RCC 7860 (cell line): ENCODE data around the gene MERTK.
A peak's percentile ranks its signal among the peaks of the same experiment; 100 is the strongest.
"Not testable (repeated sequence)": the region's sequence is repeated elsewhere in the genome, so short reads cannot be mapped to it uniquely, and the experiment has no call there.

Source experiments
- DNase-seq: peaks from one replicate; pipeline ENCODE4 v3.0.0-alpha.2; 2015; ENCODE audit warnings: low spot score
- FAIRE-seq: peaks from 2 replicates; lab custom pipeline; 2012; peaks lifted over from hg19 to GRCh38; lab: Jason Lieb, UNC

The MERTK gene

DNA sequence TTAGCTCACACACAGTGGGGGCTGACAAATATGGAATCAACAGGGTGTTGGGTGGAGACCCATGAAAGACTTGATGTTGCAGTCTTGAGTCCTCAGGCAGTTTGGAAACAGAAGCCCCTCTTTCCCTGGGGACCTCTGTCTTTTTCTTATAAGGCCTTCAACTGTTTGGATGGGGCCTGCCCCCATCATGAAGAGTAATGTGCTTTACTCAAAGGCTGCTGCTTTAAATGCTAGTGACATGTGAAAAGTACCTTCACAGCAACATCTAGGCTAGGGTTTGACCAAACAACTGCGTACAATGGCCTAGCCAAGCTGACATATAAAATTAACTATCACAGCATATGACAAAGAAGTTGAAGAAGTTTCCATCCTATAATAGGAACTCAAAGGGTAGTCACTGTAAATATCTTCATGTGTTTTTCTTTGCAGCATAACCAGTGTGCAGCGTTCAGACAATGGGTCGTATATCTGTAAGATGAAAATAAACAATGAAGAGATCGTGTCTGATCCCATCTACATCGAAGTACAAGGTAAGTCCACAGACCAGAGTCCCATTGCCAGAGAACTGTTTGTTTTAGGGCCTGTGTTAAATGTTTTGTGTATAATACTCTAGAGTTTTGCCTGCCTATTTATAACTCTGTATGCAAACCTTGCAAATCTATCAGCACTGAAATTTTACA lies 46.3 kb downstream of the MERTK start:
- FAIRE-seq (no peak), DNase-seq (no peak)

DNA sequence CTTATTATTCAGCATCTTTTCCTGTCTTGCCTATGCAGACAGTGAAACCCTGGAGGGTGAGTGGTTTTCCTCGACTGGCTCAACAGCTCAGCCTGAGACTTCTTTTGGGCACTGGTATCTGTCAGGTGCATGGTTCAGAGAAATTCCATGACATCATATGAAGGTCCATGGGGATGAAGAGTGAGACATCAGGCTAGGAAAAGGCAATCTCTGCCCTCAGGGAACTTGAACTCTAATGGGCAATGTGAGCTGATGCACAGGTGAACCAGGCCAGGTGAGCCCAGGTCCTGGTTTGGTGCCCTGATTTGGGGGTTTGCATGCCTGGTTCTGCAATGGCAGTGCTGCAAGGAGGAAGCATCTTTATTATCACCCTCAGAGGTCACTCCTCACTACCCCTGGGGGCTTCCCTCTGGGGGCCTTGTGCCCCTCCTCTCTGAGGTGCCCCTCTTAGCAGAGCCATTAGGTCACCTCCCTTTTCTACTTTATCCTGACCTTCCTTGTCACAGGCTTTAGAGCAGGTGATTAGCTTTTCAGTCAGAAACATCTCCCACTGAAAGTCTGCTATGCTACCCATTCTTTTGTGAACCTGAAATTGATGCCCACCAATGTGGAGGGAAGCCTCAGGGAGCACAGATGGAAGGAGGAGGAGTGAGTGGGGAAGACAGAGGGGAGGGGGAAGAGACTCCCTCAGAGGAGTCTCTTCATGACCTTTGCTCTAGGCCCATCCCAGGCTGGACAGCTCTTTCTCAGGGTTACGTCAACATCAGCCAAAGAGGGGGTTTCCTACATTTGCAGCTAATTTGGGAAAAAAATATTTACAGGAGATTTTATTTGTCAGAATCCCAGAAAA lies 47.3 kb downstream of the MERTK start:
- FAIRE-seq = no peak
- DNase-seq = no peak

DNA sequence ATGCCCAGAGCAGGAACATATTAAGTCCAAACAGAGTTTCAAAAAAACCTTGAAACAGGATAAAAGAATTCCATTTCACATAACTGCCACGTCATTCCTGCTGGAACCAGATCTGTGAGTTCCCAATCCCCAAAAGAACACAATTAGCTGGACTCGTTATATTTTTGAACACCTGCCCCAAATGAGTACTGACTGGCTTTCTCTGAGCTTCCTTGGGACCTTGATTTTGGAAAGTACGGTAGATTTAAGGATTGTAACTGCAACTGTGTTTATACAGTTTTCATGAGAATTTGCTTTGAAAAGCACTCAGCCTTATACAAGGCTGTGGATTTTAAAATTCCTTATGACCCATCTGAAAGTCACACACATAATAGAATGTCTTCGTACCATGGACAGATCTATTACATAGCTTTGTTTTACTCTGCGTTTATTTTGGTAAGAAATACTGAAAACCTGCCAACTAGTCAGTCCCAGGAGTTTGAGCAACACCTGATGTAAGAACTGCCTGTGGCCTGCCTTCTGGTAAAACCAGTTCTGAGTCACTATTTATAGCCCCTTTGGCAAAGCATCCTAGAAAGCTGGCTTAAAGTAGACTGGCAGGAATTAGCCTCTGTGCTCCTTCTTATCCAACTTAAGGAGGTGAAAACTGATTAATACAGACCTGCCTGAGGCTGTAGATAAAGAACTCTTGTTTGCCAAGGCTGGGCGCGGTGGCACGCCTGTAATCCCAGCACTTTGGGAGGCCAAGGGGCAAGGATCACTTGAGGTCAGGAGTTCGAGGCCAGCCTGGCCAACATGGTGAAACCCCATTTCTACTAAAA lies 48.1 kb downstream of the MERTK start:
- DNase-seq (peak; percentile 14), FAIRE-seq (no peak)

DNA sequence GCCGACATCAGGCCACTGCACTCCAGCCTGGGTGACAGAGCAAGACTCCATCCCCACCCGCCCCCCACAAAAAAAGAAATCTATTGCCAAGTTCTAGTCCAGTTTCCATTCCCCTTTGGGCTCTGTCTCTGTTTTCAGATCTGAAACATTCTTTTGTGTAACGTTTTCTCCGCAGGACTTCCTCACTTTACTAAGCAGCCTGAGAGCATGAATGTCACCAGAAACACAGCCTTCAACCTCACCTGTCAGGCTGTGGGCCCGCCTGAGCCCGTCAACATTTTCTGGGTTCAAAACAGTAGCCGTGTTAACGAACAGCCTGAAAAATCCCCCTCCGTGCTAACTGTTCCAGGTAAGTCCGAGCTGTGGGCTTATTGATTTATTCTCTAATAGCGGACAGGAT lies 48.8 kb downstream of the MERTK start:
- FAIRE-seq (no peak), DNase-seq (no peak)

DNA sequence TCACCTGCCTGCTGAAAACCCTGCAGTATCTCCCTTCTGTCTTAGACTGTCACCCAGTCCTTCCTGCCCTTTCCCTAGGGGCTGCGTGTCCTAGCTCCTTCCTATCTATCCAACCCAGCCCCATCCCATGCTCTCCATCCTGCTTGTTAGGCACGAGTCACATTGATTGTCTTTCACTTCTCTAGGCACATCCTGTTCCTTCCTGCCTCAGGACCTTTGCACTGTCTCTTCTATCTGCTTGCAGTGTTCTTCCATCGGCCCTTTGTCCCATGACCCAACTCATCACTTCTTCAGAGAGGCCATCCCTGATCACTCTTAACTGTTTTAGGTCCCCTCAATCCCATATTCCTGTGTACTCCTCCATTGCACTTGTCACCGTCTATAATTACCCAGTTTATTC lies 50.4 kb downstream of the MERTK start:
- FAIRE-seq = no peak
- DNase-seq = no peak

DNA sequence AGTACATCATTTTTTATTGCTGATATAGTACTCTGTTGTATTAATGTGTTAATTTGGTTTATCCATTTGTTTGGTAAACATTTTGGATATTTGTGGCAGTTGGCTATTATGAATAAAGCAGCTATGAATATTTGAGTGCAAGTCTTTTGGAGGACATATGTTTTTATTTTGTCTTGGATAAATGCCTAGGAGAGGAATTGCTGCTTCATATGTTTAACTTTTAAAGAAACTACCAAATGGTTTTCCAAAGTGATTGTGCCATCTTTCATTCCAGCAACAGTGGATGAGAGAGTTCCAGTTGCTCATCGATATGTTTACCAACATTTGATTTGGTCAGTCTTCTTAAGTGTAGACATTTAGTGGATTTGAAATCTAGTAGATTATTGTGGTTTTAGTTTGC lies 51.8 kb downstream of the MERTK start:
- FAIRE-seq (no peak), DNase-seq (no peak)

DNA sequence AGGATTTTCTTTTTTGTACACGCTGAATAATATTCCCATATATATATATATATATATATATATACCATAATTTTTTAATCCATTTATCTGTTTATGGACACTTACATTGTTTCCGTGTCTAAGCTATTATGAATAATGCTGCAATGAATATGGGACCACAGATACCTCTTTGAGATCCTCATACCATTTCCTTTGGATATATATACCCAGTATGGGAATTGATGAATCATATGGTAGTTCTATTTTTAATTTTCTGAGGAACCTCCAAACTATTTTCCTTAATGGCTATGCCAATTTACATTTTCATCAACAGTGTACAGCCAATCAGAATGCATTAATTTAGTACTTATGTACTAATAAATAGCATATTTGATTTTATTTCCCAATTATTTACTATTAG lies 53.1 kb downstream of the MERTK start:
- DNase-seq (no peak), FAIRE-seq (no peak)

DNA sequence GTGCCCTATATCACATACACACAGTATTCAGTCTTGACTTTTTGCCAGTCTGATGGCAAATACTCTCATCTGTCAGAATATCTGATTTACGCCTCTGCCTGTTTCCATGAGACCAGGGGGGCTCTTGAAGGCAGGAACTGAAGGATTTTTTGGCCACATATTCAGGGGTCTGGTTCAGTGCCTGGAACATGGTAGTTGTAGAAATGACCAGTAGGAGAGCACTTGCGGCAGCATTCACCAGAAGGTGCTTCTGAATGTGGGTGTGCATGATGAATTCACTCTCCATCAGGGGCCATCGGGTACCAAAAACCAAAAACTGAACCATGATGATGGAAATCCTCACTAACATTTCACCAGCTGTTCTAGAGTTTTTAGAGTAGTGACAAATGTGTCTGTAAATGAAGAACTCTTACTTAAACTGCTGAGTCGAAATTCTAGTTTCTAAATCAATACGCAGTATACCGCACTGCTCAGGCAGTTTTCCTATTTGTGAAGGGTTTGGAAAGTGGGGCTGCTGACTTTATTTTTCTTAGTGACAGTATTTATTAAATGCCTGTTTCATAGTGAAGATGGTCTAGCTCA lies 54.6 kb downstream of the MERTK start:
- no peak for DNase-seq
- FAIRE-seq = no peak

DNA sequence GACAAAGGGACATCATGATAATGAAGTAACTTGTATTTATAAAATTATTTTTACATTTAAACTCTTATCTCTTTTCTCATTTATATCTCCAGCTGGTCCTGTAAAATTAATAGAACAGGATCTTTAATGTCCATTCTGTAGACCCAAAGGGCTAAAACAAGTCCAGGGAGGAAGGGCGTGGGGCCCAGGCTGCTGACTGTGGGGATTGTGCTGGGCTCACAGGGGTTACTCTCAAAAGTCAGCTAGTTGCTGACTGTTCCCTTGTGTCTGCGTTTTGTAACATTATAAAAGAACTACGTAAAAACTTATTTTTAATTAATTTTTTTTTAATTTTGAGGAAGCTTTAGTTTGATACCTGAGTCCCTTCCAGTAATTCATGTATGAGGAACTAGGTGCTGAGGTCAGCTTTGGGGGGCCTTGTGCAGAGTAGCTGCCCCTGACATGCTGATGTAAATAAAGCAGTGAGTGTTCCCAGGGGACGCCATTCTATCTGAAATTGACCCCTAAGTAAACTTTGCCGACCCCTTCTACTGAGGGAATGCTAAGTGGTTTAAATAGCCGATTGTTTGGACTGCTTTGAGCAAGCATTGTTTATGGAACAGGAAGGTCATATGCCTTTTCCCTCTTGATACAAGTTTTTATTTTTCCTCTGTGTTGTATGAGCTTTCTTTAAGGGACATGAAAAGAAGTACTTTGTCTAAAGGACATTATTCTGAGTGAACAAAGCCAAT lies 56.4 kb downstream of the MERTK start:
- no peak for DNase-seq

DNA sequence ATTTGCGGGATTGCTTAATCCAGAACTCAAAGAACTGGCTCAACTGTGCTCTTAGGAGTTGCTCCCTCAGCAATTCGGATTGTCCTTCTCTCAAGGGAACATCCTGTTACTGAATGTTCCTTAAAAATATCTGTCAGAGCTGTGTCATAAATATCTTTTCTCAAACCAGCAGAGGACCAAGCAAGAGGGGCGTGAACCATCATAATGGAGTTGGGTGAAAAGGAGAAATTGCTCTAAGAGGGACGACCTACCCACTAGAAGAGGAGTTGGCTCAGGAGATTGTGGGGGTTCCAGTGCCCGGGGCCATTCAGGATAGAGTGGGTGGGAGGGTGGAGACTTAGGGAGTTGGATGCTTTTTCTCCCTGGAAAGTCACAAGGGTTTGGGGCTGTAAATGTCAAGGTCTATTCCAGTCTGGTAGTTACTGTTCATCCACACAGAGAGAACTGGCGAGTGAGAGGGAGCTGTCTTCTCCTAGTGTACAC lies 59.5 kb downstream of the MERTK start:
- no peak for DNase-seq
- no peak for FAIRE-seq

More for the DNA sequence above, 56.4 kb downstream of the MERTK start:
- FAIRE-seq = no peak

DNA sequence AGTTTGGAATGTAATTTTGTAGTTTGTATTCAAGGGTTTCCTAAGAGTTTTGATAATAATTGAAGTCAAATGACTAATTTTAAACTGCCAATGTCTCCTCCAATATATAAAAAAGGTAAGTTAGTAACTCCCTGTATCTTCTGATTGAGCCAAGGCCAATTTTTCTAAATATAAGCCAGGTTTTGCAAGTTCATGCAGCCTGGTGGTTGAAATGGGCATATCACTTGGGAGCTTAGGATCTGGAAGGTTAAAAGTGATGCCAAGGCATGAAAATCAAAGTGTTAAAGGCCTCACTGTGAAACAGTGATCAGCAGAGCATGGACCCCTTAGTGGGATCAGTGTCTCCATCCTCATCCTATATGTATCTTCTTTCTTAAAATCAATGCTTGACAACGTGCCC lies 60.5 kb downstream of the MERTK start:
- DNase-seq (no peak), FAIRE-seq (no peak)

DNA sequence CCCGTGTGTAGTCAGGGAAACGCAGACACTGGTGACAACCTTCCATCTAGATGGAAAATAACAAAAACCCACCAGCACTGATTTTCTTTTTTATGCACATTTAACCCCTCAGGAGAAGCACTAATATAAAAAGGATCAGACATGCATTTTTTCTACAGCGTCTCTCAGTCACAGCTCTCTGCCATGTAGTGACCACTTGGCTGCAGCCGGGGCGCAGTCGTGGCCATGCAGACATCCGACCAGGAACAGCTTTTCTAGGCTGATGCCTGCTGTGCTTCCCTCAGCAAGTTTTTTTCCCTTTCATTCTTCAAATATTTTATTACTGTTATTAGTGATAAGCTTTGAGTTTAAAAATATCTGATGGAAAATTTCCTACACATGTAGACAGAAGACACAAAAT lies 63.3 kb downstream of the MERTK start:
- no peak for FAIRE-seq
- DNase-seq = no peak

DNA sequence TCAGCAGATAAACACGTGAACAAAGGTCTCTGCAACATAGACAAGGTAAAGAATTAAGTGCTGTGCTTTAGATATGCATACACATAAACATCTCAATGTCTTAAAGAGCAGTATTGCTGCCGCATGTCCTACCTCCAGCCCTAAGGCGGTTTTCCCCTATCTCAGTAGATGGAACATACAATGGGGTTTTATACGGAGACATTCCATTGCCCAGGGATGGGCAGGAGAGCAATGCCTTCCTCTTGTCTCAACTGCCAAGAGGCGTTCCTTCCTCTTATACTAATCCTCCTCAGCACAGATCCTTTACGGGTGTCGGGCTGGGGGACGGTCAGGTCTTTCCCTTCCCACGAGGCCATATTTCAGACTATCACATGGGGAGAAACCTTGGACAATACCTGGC lies 64.7 kb downstream of the MERTK start:
- not testable (repeated sequence) for DNase-seq, FAIRE-seq

DNA sequence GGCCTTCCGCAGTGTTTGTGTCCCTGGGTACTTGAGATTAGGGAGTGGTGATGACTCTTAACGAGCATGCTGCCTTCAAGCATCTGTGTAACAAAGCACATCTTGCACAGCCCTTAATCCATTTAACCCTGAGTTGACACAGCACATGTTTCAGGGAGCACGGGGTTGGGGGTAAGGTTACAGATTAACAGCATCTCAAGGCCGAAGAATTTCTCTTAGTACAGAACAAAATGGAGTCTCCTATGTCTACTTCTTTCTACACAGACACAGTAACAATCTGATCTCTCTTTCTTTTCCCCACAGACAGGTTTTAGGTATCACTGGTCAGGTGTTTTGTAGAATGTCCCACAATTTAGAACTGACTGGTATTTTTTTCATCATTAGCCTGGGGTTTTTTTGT lies 65.1 kb downstream of the MERTK start:
- not testable (repeated sequence) for DNase-seq, FAIRE-seq

DNA sequence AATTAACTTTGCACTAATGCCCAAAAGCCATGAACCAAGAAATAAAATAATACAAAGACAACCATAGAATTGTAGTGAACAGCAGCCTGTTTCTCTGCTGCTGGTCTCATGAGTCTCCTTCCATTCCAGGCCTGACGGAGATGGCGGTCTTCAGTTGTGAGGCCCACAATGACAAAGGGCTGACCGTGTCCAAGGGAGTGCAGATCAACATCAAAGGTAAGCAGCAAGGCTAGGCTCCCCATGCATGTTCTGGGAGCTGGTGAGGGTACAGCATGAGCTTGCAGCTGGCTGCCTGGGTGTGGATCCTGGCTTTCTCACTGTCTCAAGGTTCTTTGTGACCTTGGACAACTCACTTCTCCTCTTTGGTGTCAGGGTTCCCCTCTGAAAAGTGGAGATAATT lies 66.7 kb downstream of the MERTK start:
- no peak for FAIRE-seq
- DNase-seq = no peak

DNA sequence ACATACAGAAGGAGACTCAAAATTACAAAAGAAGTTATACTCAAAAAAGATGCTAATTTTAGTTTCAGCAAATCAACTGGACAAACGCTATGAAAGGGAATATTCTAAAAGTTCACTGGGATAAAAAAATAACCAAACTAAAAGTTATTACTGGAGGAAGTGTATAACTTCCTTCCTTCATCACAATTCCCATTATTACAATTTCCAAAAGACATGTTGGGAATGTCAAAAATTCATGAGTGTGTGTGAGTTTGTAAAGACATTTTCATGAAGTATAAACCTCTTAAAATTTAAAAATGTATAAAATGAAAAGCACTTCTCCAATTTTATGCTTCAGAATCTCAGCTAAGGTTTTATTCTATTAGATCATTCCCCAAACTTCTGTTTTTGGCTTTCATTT lies 67.8 kb downstream of the MERTK start:
- no peak for FAIRE-seq

DNA sequence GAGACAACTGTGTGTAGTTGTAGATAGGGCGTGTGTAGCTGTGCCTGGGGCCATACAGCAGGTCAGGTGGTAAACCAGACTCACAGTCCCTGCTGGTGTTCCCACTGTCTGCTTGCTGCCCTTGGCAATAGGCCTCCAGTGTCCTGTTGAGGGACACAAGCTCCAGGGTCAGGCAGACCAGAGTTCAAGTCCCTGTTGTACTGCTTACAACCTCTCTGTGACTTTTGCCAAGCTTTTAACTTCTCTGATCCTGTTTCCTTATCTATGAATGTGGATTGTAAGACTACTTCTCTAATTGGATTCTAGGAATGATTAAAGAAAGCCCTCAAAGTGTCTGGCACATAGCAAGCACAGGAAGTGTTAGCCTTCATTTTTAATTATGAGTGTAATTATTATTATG lies 68.6 kb downstream of the MERTK start:
- FAIRE-seq (no peak), DNase-seq (no peak)

More for the DNA sequence above, 67.8 kb downstream of the MERTK start:
- DNase-seq = no peak

DNA sequence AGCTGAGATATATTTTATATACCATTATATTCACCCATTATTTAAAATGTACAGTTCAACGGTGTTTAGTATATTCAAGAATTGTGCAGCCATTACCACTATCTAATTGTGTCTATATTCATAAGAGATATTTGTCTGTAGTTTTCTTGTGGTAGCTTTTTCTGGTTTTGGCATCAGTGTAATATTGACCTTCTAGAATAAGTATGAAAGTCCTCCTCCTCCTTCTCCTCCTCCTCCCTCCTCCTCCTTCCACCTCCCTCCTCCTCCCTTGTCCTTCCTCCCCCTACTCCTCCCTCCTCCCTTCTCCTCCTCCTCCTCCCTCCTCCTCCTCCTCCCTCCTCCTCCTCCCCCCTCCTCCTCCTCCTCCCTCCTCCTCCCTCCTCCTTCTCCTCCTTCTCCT lies 72.0 kb downstream of the MERTK start:
- FAIRE-seq (no peak), DNase-seq (no peak)

DNA sequence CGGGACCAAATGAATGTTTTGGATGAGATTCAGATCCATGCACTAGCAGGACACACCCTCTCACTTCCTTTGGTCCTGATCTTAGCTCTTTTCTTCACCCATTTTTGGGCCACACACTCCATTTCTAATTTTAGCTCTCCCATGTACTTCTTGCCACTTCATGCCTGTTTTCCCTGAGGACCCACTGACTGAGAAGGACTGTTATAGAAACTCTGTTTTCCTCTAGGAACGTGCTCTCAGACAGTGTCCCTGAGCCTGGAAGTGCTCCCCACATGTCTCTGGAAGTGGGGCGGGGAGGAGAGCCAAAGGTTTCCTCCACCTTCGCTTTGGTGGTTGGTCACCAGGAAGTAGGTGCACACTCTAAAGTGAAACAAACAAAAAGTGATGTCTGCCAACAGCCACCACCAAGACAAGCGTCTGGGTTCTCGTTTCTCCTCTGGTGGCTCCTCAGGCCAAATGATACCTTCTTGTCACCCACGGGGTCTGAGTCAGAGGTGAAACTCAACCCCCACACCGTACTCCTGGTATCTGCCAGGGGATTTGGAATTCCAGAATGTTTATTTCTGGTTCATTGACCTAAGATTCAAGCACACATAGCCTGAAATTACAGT lies 74.7 kb downstream of the MERTK start:
- DNase-seq (peak; percentile 53), FAIRE-seq (no peak)

DNA sequence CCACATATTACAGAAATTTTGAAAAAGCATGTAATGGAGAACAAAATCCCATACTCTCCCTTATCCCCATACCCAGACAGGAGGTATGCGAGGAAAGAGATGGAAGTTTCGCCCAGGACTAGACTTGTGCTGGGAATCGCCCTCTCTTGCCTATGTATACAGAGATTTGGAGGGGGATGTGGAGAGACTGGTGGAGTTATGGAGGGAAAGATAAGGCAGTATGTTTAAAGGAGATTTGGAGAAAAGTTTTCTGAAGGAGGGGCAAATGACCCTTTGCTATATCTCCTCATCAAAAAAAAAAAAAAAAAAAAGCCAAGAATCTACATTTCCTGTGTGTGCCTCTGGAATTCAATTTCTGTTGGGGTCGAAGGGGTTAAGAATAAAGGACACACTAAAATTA lies 75.3 kb downstream of the MERTK start:
- no peak for FAIRE-seq
- no peak for DNase-seq
